ENCODE measurements around the gene TBR1.

DNA sequence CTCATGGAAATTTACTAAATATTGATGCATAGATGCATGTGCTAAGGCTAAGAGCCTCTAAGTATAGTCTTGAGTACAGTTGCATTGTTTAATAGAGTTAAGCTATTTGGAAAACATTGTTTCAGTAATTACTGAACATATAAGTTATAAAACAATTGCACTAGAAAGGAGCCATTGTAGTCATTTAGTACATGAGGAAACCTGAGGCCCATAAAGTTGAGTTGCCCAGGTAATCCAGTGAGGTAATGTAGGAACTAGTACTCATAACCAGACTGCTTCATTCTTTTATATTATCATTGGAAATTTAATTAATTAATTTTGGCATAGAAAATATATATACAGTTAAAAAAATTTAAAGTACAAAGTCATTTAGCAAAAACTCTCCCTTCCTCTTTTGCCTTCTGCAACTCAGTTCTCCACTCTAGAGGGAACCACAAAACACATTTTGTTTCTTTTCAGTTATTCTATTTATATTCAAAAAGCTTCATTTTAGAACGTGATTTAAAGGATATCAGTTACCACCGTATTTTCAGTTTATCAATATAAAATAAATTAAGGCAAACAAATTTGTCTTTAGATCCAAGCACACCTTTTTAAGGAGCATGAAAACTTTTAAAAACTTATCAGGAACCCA, 27.8 kb upstream of the TBR1 start:
- TF ChIP-seq, protein P1, sequence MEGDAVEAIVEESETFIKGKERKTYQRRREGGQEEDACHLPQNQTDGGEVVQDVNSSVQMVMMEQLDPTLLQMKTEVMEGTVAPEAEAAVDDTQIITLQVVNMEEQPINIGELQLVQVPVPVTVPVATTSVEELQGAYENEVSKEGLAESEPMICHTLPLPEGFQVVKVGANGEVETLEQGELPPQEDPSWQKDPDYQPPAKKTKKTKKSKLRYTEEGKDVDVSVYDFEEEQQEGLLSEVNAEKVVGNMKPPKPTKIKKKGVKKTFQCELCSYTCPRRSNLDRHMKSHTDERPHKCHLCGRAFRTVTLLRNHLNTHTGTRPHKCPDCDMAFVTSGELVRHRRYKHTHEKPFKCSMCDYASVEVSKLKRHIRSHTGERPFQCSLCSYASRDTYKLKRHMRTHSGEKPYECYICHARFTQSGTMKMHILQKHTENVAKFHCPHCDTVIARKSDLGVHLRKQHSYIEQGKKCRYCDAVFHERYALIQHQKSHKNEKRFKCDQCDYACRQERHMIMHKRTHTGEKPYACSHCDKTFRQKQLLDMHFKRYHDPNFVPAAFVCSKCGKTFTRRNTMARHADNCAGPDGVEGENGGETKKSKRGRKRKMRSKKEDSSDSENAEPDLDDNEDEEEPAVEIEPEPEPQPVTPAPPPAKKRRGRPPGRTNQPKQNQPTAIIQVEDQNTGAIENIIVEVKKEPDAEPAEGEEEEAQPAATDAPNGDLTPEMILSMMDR (IDR thresholded peaks at IDR 0.05), result no peak
- no peak for TF ChIP-seq POLR2A (IDR thresholded peaks at IDR 0.05)

Measured in lower leg skin (tissue), 3 donors.